ENCODE results near the gene SNTG2. TPM values are rescaled to one million over a fixed set of nuclear protein-coding genes. Genes with fewer than 3 reads are reported as not detected.

The SNTG2 gene
- total RNA-seq, 1 donor from 2014 or later = 2.2 TPM

GRCh38 chr2:1168846-1169245, 218.2 kb downstream of the SNTG2 start:
- TF ChIP-seq CTCF (IDR thresholded peaks at IDR 0.05) = no peak
- ChIA-PET CTCF (no interaction called here), POLR2A (no interaction called here)
- intact Hi-C loops (cut with micrococcal nuclease) = no loop called here
- DNase-seq = no peak
- Mint-ChIP-seq H3K27ac (no peak overlapping the region), H3K4me1 (peaks cover 21% of the 10 kb centered on the region), H3K4me3 (no peak overlapping the region), H3K9me3 (peaks cover 8% of the 10 kb centered on the region), H3K27me3 (no peaks in the 10 kb centered on the region), H3K36me3 (ENCODE audit: low read depth) (no peaks in the 10 kb centered on the region)
- no peak for ATAC-seq (ENCODE audit: low read depth)

GRCh38 chr2:1169291-1169949, 218.8 kb downstream of the SNTG2 start:
- Mint-ChIP-seq H3K27ac (no peak overlapping the region), H3K27me3 (no peaks in the 10 kb centered on the region), H3K9me3 (peaks cover 8% of the 10 kb centered on the region), H3K4me3 (no peak overlapping the region), H3K36me3 (ENCODE audit: low read depth) (no peaks in the 10 kb centered on the region), H3K4me1 (peaks cover 21% of the 10 kb centered on the region)
- ChIA-PET CTCF (no interaction called here), POLR2A (no interaction called here)
- no peak for ATAC-seq (ENCODE audit: low read depth)
- intact Hi-C loops (cut with micrococcal nuclease) = no loop called here
- no peak for DNase-seq
- no peak for TF ChIP-seq CTCF (IDR thresholded peaks at IDR 0.05)

GRCh38 chr2:1170241-1170640, 219.6 kb downstream of the SNTG2 start:
- intact Hi-C loops (cut with micrococcal nuclease) = no loop called here

GRCh38 chr2:1170711-1171110, 220.1 kb downstream of the SNTG2 start:
- Mint-ChIP-seq H3K4me3 (no peak overlapping the region), H3K4me1 (peaks cover 19% of the 10 kb centered on the region), H3K27ac (no peak overlapping the region), H3K27me3 (no peaks in the 10 kb centered on the region), H3K9me3 (peaks cover 4% of the 10 kb centered on the region), H3K36me3 (ENCODE audit: low read depth) (no peaks in the 10 kb centered on the region)
- ChIA-PET CTCF (no interaction called here), POLR2A (no interaction called here)
- intact Hi-C loops (cut with micrococcal nuclease) = no loop called here
- DNase-seq = no peak
- no peak for ATAC-seq (ENCODE audit: low read depth)
- no peak for TF ChIP-seq CTCF (IDR thresholded peaks at IDR 0.05)

More at GRCh38 chr2:1170241-1170640, 219.6 kb downstream of the SNTG2 start:
- Mint-ChIP-seq H3K36me3 (ENCODE audit: low read depth) (no peaks in the 10 kb centered on the region), H3K4me3 (no peak overlapping the region), H3K27ac (no peak overlapping the region), H3K9me3 (peaks cover 4% of the 10 kb centered on the region), H3K27me3 (no peaks in the 10 kb centered on the region), H3K4me1 (peaks cover 19% of the 10 kb centered on the region)
- ChIA-PET CTCF (no interaction called here), POLR2A (no interaction called here)
- no peak for ATAC-seq (ENCODE audit: low read depth)
- no peak for DNase-seq
- TF ChIP-seq CTCF (IDR thresholded peaks at IDR 0.05) = no peak

- DNase-seq (no peak), ATAC-seq (ENCODE audit: low read depth) (no peak)
- Mint-ChIP-seq H3K4me1 (peaks cover 21% of the 10 kb centered on the region), H3K9me3 (peaks cover 8% of the 10 kb centered on the region), H3K27me3 (no peaks in the 10 kb centered on the region), H3K36me3 (ENCODE audit: low read depth) (no peaks in the 10 kb centered on the region), H3K27ac (no peak overlapping the region), H3K4me3 (no peak overlapping the region)
- no peak for TF ChIP-seq CTCF (IDR thresholded peaks at IDR 0.05)
- intact Hi-C loops (cut with micrococcal nuclease) = no loop called here
- ChIA-PET CTCF (no interaction called here), POLR2A (no interaction called here)
Observed at GRCh38 chr2:1173528-1173927, 222.9 kb downstream of the SNTG2 start.
